GM19351 (cell line): Measurements from ENCODE around the gene HOXA3.

Experiments
- ATAC-seq: cut with Tn5 transposase; IDR thresholded peaks from one replicate; pipeline ENCODE4 v1.9.1; 2021; ENCODE audit warnings: mild to moderate bottlenecking, moderate library complexity; ENCODE audit not compliant: unreplicated experiment

The HOXA3 gene

GRCh38 chr7:27179503-27180430 lies 27.4 kb upstream of the HOXA3 start:
- no peak for ATAC-seq

- ATAC-seq: no peak
Measured at GRCh38 chr7:27179030-27179429, 26.6 kb upstream of the HOXA3 start.

GRCh38 chr7:27178366-27178765 lies 26.0 kb upstream of the HOXA3 start:
- ATAC-seq: no peak

- no peak for ATAC-seq
Measured at GRCh38 chr7:27177795-27178320, 25.5 kb upstream of the HOXA3 start.

- no peak for ATAC-seq
Measured at GRCh38 chr7:27176962-27177794, 24.8 kb upstream of the HOXA3 start.

GRCh38 chr7:27176524-27176845 lies 24.1 kb upstream of the HOXA3 start:
- no peak for ATAC-seq

GRCh38 chr7:27175626-27176523 lies 23.5 kb upstream of the HOXA3 start:
- no peak for ATAC-seq

GRCh38 chr7:27174874-27175625 lies 22.7 kb upstream of the HOXA3 start:
- ATAC-seq: no peak

GRCh38 chr7:27173956-27174873 lies 21.8 kb upstream of the HOXA3 start, which contains the start of gene HOXA10:
TSS of gene HOXA10 (minus strand) at chr7:27174320. CDS start at chr7:27174306, 14 bp downstream.
- no peak for ATAC-seq

- ATAC-seq: no peak
Measured at GRCh38 chr7:27173511-27173955, 21.1 kb upstream of the HOXA3 start.

- ATAC-seq: no peak
Measured at GRCh38 chr7:27172823-27173510, 20.6 kb upstream of the HOXA3 start.

- no peak for ATAC-seq
Measured at GRCh38 chr7:27172315-27172774, 20.0 kb upstream of the HOXA3 start.

- ATAC-seq: no peak
Measured at GRCh38 chr7:27171637-27172314, 19.4 kb upstream of the HOXA3 start.

GRCh38 chr7:27171325-27171636 lies 18.9 kb upstream of the HOXA3 start:
- ATAC-seq: no peak

- no peak for ATAC-seq
Measured at GRCh38 chr7:27170426-27171324, 18.3 kb upstream of the HOXA3 start.

- no peak for ATAC-seq
Measured at GRCh38 chr7:27169658-27170425, 17.5 kb upstream of the HOXA3 start.
